DMS 273 (cell line): Measurements from ENCODE around the gene GIPC3.
"Not testable (repeated sequence)": the region's sequence is repeated elsewhere in the genome, so short reads cannot be mapped to it uniquely, and the experiment has no call there.

Experiments used
- DNase-seq: peaks from one replicate; lab custom pipeline; 2025; ENCODE audit not compliant: unreplicated experiment; lab: John Stamatoyannopoulos, UW

The GIPC3 gene

GRCh38 chr19:3615524-3616135, 30.4 kb downstream of the GIPC3 start:
- no peak for DNase-seq

- no peak for DNase-seq
These were observed 32.2 kb downstream of the GIPC3 start for GRCh38 chr19:3617463-3617862.

GRCh38 chr19:3618144-3618810, 33.0 kb downstream of the GIPC3 start:
- peak; percentile 52 for DNase-seq

DNA sequence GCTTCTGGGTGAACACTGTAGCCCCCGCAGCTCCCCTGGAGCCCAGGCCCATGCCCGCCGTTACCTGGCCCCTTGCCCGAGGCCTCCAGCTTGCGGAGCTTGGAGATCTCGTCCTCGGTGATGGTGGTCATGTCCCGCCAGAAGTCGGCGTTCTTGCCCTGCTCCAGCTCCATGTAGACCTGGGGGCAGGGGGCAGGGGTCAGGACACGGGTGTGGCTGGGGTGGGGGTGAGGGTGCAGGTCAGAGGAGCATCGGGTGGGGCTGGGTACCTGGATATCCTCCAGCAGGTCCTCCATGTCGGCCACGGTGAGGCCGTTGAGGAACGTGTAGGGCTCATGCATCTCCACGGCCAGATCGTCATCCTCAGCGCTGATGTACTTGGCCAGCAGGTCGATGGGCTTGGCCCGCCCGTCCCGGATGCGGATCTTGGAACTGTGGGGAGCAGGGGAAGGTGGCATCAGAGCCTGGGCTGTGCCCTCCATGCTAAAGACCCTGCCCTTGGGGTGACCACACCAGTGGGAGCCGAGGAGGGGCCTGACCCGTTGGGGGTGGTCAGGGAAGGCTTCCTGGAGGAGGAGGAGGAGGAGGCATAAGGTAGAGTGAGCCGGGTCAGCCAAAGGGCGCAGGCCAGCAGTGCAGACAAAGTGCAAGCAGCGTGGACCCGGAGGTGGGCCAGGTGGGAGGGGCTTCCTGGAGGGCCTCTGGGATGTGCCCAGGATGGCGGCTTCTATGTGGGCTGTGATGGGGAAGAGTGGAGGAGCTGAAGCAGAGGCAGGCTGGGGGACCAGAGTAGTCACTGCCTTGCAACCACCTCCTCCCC, 33.7 kb downstream of the GIPC3 start:
- DNase-seq = no peak

GRCh38 chr19:3619631-3620012, 34.3 kb downstream of the GIPC3 start:
- DNase-seq = no peak

DNA sequence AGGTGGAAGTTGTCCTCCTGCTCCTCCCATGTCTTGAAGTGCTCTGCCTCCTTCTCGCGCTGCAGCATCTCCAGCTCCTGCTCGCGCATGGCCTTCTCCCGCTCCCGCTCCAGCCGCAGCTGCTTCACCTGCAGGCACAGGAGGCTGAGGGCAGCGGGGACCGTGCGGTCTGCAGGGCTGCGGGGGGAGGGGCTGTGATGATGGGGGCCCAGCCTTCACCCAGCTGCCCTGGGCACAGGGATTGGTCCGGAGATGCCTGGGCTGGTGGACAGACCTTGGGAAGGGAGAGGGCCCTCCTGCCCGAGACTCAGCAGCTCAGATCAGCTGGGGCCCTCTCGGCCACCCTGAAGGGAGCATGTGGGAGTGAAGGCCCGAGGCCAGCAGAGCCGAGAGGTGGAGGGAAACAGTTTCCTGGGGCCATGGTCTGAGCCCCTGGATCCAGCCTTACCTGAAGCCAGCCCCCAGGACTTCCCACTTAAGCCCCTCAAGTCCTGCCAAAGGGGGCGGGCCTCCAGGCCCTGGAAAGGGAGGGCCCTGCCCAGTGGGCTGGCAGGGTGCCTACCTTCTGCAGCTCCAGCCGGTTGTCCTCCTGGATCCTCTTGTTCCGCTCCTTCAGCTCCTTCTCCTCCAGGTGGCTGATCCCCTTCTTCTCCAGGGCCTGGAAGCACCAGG, 35.0 kb downstream of the GIPC3 start:
- peak; percentile 54 for DNase-seq

GRCh38 chr19:3620817-3621547, 35.7 kb downstream of the GIPC3 start:
- no peak for DNase-seq

GRCh38 chr19:3621689-3622088, 36.4 kb downstream of the GIPC3 start:
- DNase-seq = no peak

DNA sequence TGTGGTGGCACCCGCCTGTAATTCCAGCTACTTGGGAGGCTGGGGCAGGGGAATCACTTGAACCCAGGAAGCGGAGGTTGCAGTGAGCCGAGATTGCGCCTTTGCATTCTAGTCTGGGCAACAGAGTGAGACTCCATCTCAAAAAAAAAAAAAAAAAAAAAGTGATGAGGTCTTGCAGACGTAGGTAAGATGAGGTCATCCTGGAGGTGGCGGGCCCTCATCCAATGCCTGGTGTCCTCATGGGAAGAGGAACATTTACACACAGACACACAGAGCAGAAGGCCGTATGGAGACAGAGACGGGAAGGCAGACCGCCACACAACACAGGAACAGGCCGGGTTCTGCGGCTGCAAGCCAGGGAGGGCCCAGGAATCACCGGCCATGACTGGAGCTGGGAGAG, 36.9 kb downstream of the GIPC3 start:
- DNase-seq = no peak

- no peak for DNase-seq
These were observed 38.4 kb downstream of the GIPC3 start for GRCh38 chr19:3623716-3624115.

DNA sequence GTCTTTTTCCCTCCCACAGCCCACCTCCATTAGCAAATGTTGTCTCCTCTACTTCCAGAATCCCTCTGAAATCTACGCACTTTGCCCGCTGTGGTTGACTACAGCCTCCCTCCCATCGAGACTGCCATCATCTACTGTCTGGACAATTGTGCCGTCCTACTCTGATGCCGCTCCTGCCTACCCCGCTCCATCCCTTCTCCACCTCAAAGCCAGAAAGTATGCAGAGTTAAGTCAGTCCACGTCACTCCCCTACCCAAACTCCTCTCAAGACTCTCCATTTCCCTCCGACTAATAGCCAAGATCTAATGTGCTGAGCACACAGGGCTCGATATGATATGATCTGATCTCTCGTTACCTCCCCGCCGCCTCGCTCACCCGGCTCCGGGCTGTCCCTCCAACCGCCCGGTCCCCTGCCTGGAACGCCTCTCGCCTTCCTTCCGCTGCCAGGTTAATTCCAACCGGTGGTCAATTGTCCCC, 40.8 kb downstream of the GIPC3 start:
- no peak for DNase-seq

DNA sequence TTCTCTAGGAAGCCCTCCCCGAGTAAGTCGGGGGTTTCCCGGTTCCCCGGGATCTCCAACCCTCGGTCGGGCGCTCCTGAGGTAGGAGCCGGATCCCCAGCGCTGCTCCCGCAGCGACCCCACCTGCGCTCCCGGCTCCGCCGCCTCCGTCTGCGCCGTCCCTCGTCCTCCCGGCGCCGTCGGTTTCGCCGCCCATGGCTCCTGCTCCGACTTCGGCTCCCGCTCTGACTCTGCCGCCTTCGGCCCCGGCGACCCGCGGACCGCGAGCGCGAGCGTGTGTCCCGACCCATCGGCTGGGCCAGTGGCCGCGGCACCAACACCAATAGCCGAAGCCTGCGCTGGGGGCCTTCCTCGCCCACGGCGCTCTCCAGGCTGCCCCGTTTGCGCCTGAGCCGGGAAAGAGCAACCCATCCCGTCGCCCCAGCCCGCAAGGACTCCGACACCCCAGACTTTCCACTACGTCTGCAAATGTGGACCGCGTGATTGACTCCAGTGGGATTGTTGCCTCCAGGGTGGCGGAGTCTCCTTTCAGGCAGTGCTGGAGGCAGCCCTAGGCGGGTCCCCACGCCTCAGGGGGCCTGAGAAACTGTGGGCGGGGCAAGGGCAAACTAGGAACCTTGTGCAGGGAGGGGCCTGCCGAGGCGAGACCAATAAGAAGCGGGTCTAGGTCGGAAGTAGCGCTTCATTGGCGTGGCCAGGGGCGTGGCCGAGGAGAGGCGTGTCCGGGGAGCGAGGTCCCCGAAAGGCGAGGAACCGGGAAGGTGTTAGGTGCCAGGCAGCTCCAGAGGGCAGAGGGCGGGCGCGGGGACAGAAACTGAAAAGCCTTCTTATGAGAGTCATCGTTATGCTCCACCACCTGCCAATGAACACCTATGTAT, 41.4 kb downstream of the GIPC3 start, which contains the start of gene CACTIN:
CACTIN (minus strand) TSS at position 318 of the 878 bp plus-strand sequence; CDS start at position 290, 28 bp downstream.
- peak; percentile 100 for DNase-seq

- DNase-seq = no peak
These were observed 42.1 kb downstream of the GIPC3 start for GRCh38 chr19:3627351-3627723.

- DNase-seq = not testable (repeated sequence)
These were observed 43.5 kb downstream of the GIPC3 start for GRCh38 chr19:3628766-3629165.

DNA sequence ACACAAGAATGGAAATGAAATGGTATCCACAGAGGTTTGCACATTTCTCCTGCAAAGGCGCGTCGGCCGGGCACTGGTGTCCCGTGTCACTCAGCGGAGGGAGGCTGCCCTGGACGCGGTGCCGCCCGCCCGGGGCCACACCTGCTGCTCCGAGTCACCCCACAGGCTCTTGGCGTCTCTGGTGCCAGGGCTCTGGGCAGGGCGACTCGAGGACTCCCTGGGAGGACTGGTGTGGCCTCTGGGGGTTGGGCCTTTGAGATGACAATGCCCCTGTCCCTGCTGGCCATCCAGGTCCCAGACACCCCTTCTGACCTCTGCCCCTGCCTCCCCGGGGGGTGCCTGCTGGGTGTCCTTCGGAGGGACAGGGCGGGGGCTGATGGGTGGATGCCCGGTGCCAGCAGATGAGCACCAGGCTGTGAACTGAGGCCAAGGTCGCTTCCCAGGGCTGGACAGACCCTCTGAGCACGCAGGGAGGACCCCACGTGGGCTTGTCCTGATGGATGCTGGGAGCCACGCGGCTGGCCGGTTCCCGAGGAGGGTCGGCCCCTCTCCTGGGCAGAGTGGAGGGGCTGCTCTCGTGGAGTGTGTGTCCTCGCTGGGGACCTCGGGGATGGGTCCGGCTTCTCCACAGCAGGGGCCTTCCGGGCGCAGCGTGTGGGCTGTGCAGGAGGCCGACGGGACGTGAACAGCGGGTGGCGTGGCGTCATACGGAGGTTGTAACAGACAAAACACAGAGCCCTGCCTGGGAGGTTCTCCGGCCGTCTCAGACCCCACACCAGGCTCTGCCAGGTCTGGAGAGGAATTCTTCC, 46.0 kb downstream of the GIPC3 start:
- no peak for DNase-seq

DNA sequence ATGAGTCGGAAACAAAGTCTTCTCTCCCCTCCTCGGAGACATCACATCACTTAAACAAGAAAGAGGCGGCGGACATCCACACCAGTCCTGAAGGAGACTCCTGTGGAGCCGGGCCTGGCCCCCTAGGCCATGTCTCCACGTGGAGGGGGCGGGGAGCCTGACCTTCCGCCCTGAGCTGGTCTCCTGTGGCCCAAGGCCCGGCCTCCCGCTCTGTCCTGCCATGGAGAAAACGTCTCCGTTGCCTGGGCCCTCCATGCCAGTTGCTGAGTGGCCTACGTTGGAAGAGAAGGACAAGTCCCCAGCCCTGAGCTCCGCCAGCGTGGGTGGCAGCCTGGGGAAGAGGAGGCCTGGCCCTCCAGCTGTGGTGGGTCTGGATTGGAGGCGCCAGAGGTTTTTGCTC, 46.8 kb downstream of the GIPC3 start:
- no peak for DNase-seq

GRCh38 chr19:3632739-3633558, 47.7 kb downstream of the GIPC3 start:
- no peak for DNase-seq

- no peak for DNase-seq
These were observed 48.3 kb downstream of the GIPC3 start for GRCh38 chr19:3633559-3633988.
